HG02798 (cell line): Measurements from ENCODE around the gene HNRNPA0.
"Not testable (repeated sequence)": the region's sequence is repeated elsewhere in the genome, so short reads cannot be mapped to it uniquely, and the experiment has no call there.

Experiments
- ATAC-seq: cut with Tn5 transposase; IDR thresholded peaks from one replicate; pipeline ENCODE4 v1.9.1; 2021; ENCODE audit warnings: mild to moderate bottlenecking; ENCODE audit not compliant: unreplicated experiment, poor library complexity

HNRNPA0 gene

GRCh38 chr5:137754188-137754960 lies at the start of gene HNRNPA0:
Gene HNRNPA0 (minus strand): TSS chr5:137754363. CDS start chr5:137754066, 297 bp downstream.
- peak; percentile 83 for ATAC-seq

GRCh38 chr5:137802282-137803210 lies 48.4 kb upstream of the HNRNPA0 start:
- no peak for ATAC-seq

- ATAC-seq, result no peak
These were observed 46.7 kb upstream of the HNRNPA0 start for GRCh38 chr5:137800700-137801411.

GRCh38 chr5:137796279-137796678 lies 42.1 kb upstream of the HNRNPA0 start:
- no peak for ATAC-seq

GRCh38 chr5:137794863-137795262 lies 40.7 kb upstream of the HNRNPA0 start:
- ATAC-seq, result no peak

- ATAC-seq, result no peak
These were observed 38.1 kb upstream of the HNRNPA0 start for GRCh38 chr5:137792303-137792702.

GRCh38 chr5:137791799-137792198 lies 37.6 kb upstream of the HNRNPA0 start:
- no peak for ATAC-seq

GRCh38 chr5:137791387-137791786 lies 37.2 kb upstream of the HNRNPA0 start:
- no peak for ATAC-seq

- not testable (repeated sequence) for ATAC-seq
These were observed 34.4 kb upstream of the HNRNPA0 start for GRCh38 chr5:137788560-137788959.

- no peak for ATAC-seq
These were observed 28.9 kb upstream of the HNRNPA0 start for GRCh38 chr5:137782984-137783536.

- no peak for ATAC-seq
These were observed 27.9 kb upstream of the HNRNPA0 start for GRCh38 chr5:137782055-137782454.

GRCh38 chr5:137778772-137779564 lies 24.8 kb upstream of the HNRNPA0 start:
- ATAC-seq, result no peak

GRCh38 chr5:137767937-137768336 lies 13.8 kb upstream of the HNRNPA0 start:
- not testable (repeated sequence) for ATAC-seq

- no peak for ATAC-seq
These were observed 7.4 kb upstream of the HNRNPA0 start for GRCh38 chr5:137761566-137761965.

- no peak for ATAC-seq
These were observed 6.8 kb upstream of the HNRNPA0 start for GRCh38 chr5:137760719-137761516.

- ATAC-seq, result no peak
These were observed 6.1 kb upstream of the HNRNPA0 start for GRCh38 chr5:137760294-137760693.

- peak; percentile 38 for ATAC-seq
These were observed 4.6 kb upstream of the HNRNPA0 start for GRCh38 chr5:137758715-137759306.

- ATAC-seq, result no peak
These were observed 4.0 kb upstream of the HNRNPA0 start for GRCh38 chr5:137758121-137758520.
